Measurements from ENCODE around the gene PLXNA3.
A peak's percentile ranks its signal among the peaks of the same experiment; 100 is the strongest.

The PLXNA3 gene

DNA sequence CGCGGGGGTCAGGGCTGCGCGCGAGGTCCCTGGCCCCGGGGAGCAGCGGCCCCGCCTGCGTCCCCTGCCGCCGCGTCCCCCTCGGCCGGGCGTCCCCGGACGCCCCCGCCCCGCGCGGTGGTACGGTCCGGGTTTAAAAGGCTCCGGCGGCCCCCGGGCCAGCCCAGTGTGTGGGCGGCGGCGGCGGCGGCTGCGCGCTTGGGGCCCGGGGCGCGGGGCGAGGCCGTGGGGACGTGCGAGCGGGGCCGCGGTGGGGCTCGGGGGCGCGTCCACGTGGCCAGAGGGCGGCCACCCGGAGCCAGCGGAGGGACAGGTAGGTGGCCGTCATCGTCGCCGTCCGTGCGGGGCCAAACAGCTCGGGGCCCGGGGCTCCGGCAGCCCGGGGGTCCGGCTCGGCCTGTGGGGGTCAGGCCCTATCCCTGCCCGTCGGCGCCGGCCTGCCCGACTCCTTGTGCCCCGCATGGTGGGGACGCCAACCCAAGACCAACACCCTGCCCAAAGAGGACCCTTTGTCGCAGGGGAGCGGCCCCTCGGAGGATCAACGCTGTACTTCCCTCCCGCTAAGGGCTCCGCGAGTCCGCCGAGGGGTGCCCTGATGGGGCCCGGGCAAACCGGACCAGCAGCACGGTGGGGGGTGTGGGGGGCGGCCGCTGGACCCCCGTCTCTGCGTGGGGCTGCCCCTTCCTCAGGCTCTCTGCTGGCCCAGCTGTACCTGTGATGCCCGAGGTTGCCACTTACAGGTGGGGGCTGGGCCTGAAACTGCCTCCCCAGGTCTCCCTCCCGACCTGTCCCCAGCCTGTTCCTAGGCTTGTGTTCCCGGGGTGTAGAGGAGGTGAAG lies at the start of gene PLXNA3:
TSS of gene PLXNA3 (plus strand) at position 166 of the 838 bp plus-strand sequence. CDS start 1,903 bp downstream, outside the sequence.
- TF ChIP-seq, protein P1, sequence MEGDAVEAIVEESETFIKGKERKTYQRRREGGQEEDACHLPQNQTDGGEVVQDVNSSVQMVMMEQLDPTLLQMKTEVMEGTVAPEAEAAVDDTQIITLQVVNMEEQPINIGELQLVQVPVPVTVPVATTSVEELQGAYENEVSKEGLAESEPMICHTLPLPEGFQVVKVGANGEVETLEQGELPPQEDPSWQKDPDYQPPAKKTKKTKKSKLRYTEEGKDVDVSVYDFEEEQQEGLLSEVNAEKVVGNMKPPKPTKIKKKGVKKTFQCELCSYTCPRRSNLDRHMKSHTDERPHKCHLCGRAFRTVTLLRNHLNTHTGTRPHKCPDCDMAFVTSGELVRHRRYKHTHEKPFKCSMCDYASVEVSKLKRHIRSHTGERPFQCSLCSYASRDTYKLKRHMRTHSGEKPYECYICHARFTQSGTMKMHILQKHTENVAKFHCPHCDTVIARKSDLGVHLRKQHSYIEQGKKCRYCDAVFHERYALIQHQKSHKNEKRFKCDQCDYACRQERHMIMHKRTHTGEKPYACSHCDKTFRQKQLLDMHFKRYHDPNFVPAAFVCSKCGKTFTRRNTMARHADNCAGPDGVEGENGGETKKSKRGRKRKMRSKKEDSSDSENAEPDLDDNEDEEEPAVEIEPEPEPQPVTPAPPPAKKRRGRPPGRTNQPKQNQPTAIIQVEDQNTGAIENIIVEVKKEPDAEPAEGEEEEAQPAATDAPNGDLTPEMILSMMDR (conservative IDR thresholded peaks at IDR 0.05; ENCODE audit: control insufficient read depth, insufficient read depth, low read depth, low read length) = no peak
- no peak for DNase-seq (ENCODE audit: low read depth)
- peak within 1 kb of the TSS; percentile 66 for H3K4me3 ChIP-seq (ENCODE audit: control insufficient read depth, low read depth, low read length)

DNA sequence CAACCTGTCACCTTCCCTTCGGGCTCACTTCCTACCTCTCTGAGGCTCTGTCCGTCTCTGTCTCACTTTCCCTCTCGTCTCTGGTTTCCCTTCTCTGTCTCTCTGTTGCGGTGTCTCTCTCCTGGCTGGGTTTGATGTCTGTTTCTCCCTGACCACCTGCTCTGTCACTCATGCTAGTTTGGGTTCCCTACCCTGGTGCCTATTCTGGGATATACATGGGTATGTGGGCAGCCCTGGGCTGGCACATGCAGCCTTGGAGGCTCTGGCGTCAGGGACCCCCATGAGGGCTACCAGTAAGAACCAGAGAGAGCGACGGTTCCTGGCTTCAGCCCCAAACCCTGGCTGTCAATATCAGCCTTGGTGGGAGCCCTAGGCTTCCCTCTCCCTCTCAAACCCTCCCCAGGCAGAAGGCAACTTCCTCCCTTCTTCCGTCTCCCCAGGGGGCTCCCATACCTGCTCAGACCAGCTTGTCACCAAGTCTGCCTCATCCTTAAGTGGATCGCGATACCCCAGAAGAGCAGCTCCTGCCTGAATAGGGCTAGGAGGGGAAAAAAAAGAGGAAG lies 49.3 kb upstream of the PLXNA3 start:
- no peak for DNase-seq (ENCODE audit: low read depth)
- H3K4me3 ChIP-seq (ENCODE audit: control insufficient read depth, low read depth, low read length) = peak overlapping the region; percentile 47
- TF ChIP-seq, protein P1 (conservative IDR thresholded peaks at IDR 0.05; ENCODE audit: control insufficient read depth, insufficient read depth, low read depth, low read length) = no peak

DNA sequence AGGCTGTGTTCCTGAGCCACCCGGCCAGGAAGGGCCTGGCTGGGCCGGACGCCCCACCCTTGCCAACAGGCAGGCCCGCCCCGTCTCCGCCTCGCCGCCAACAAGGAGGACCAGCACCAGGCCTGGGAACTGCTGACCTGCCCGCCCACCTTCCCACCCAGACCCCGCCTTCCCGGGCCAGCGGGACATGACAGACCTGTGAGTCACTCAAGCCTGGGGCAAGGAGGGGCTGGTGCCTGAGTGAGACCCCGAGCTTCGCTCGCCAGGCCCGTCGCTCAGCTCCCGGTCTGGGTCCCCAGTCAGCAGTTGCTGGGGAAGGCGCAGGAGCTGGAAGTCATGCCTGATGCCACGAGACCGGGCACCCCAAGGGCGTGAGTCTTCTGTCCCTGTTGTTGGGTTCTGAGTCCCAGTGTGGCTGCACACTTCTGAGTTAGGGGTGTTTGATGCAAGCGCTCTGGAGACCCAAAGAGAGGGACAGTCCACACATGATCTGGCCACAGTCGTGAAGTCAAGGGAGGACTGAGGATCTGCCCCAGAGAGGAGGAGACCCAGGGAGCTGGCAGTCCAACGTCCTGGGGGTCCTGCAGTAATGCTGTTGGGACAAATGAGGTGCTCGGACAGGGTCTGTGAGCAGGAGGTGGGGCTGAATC lies 48.7 kb upstream of the PLXNA3 start, which contains the start of gene DNASE1L1:
TSS of gene DNASE1L1 (minus strand) at position 33 of the 650 bp plus-strand sequence. CDS start 3,686 bp downstream, outside the sequence.
- TF ChIP-seq, protein P1 (conservative IDR thresholded peaks at IDR 0.05; ENCODE audit: control insufficient read depth, insufficient read depth, low read depth, low read length) = no peak
- peak within 1 kb of the TSS; percentile 47 for H3K4me3 ChIP-seq (ENCODE audit: control insufficient read depth, low read depth, low read length)
- DNase-seq (ENCODE audit: low read depth) = peak; percentile 87

DNA sequence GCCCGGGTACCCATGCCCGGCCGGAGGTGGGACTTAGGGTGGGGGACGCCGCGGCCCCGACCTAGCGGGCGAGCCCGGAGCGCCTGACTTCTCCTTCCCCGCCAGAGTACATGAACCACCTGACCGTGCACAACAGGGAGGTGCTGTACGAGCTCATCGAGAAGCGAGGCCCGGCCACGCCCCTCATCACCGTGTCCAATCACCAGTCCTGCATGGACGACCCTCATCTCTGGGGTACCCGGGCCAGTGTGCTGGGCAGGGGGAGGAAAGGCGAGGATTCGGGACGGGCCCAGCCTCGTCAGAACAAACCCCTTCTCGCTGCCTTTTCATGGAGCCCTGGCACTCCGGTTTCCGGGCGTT lies 46.1 kb upstream of the PLXNA3 start:
- peak; percentile 39 for DNase-seq (ENCODE audit: low read depth)
- peak overlapping the region; percentile 52 for H3K4me3 ChIP-seq (ENCODE audit: control insufficient read depth, low read depth, low read length)
- TF ChIP-seq, protein P1 (conservative IDR thresholded peaks at IDR 0.05; ENCODE audit: control insufficient read depth, insufficient read depth, low read depth, low read length) = no peak

DNA sequence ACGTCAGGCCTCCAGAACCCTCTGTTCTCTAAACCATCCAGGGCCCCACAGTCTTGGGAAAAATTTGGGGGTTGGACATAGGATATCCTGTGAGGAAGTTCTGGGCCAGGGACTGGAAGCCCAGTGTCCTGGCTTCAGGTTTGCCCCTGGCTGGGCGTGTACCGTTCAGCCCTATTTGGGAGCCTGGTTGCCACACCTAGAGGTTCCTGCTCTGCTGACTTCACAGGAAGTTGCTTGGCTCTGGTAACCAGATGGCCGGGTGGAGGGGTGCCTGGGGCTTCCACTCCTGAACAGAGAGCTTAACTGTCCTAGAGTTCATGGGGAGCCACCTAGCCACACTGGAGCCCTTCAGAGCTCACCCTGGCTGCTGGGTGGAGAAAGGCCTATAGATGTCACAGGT lies 45.6 kb upstream of the PLXNA3 start:
- H3K4me3 ChIP-seq (ENCODE audit: control insufficient read depth, low read depth, low read length) = peak overlapping the region; percentile 52
- TF ChIP-seq, protein P1 (conservative IDR thresholded peaks at IDR 0.05; ENCODE audit: control insufficient read depth, insufficient read depth, low read depth, low read length) = no peak
- DNase-seq (ENCODE audit: low read depth) = no peak

DNA sequence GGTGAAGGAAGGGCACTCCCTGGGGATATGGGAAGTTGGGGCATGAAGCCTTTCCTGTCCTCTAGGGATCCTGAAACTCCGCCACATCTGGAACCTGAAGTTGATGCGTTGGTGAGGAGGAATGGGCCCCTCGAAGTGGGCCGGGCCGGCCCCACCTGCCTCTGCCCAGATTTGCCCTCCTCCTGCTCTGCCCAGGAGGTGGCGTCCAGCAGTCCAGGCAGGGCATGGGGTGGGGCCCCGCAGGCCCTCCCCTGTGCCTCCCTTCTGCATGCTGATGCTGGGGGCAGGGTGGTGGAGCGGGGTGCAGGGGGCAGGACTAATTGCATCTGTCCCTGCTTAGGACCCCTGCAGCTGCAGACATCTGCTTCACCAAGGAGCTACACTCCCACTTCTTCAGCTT lies 44.9 kb upstream of the PLXNA3 start:
- TF ChIP-seq, protein P1 (conservative IDR thresholded peaks at IDR 0.05; ENCODE audit: control insufficient read depth, insufficient read depth, low read depth, low read length) = no peak
- no peak overlapping the region for H3K4me3 ChIP-seq (ENCODE audit: control insufficient read depth, low read depth, low read length)
- DNase-seq (ENCODE audit: low read depth) = no peak
